Measurements from ENCODE around the gene NCKAP1.

GRCh38 chr2:183035954-183036669 lies 2.1 kb downstream of the NCKAP1 start:
- no peak for TF ChIP-seq NR3C1 (CRISPR knock-in tag; conservative IDR thresholded peaks at IDR 0.05; ENCODE audit: low read depth)
- TF ChIP-seq NR2C2 (CRISPR knock-in tag; IDR thresholded peaks at IDR 0.05): no peak
- TF ChIP-seq CTCF (IDR thresholded peaks at IDR 0.05): no peak
- TF ChIP-seq ATF1 (CRISPR knock-in tag; IDR thresholded peaks at IDR 0.05): no peak
- TF ChIP-seq SP1 (CRISPR knock-in tag; conservative IDR thresholded peaks at IDR 0.05): no peak
- TF ChIP-seq USF2 (CRISPR knock-in tag; IDR thresholded peaks at IDR 0.05): no peak
- no peak for TF ChIP-seq ESRRA (CRISPR knock-in tag; IDR thresholded peaks at IDR 0.05; ENCODE audit: borderline replicate concordance)
- TF ChIP-seq HMGXB4 (CRISPR knock-in tag; IDR thresholded peaks at IDR 0.05): no peak
- TF ChIP-seq ZNF232 (CRISPR knock-in tag; IDR thresholded peaks at IDR 0.05): no peak

All from WTC11 (cell line).